GM23248 (cell line): Measurements from ENCODE around the gene RDX.

Experiments used
- EZH2 ChIP-seq: fragments of 200-600 bp; sonication (generic); IDR thresholded peaks from 2 replicates; pipeline ENCODE4 v1.6.1; 2018; ENCODE audit warnings: antibody characterized with exemption, mild to moderate bottlenecking; ENCODE audit not compliant: insufficient read depth, poor library complexity, severe bottlenecking
- EZH2phosphoT487 ChIP-seq: fragments of 200-600 bp; sonication (generic); IDR thresholded peaks from 2 replicates; pipeline ENCODE4 v1.6.1; 2018; ENCODE audit warnings: antibody characterized with exemption, moderate library complexity, mild to moderate bottlenecking, low read depth; ENCODE audit not compliant: insufficient read depth

- TF ChIP-seq EZH2 (no peak), EZH2phosphoT487 (no peak)
Measured at GRCh38 chr11:110301032-110301431, 4.6 kb upstream of the RDX start.
